ENCODE results near the gene TAS2R1. TPM values are rescaled to one million over a fixed set of nuclear protein-coding genes. Genes with fewer than 3 reads are reported as not detected.

TAS2R1 gene
- total RNA-seq, 4 donors from 2014 or later = not detected

- no peak for DNase-seq (ENCODE audit: low spot score)
- no peak for TF ChIP-seq CTCF (IDR thresholded peaks at IDR 0.05)
- ATAC-seq (ENCODE audit: low FRiP score) = no peak
Observed at GRCh38 chr5:9642621-9643020, 12.5 kb upstream of the TAS2R1 start.

- TF ChIP-seq CTCF (IDR thresholded peaks at IDR 0.05) = no peak
- ATAC-seq (ENCODE audit: low FRiP score) = no peak
- DNase-seq (ENCODE audit: low spot score) = no peak
Observed at GRCh38 chr5:9641806-9642355, 11.7 kb upstream of the TAS2R1 start.

GRCh38 chr5:9632495-9632894 lies 2.3 kb upstream of the TAS2R1 start:
- no peak for DNase-seq (ENCODE audit: low spot score)
- no peak for ATAC-seq (ENCODE audit: low FRiP score)
- no peak for TF ChIP-seq CTCF (IDR thresholded peaks at IDR 0.05)

- TF ChIP-seq CTCF (IDR thresholded peaks at IDR 0.05) = no peak
- ATAC-seq (ENCODE audit: low FRiP score) (no peak), DNase-seq (ENCODE audit: low spot score) (no peak)
Observed at GRCh38 chr5:9627541-9627940, 2.6 kb downstream of the TAS2R1 start.

GRCh38 chr5:9626955-9627354 lies 3.2 kb downstream of the TAS2R1 start:
- ATAC-seq (ENCODE audit: low FRiP score) = no peak
- no peak for TF ChIP-seq CTCF (IDR thresholded peaks at IDR 0.05)
- DNase-seq (ENCODE audit: low spot score) = no peak

- no peak for ATAC-seq (ENCODE audit: low FRiP score)
Observed at GRCh38 chr5:9625731-9626130, 4.4 kb downstream of the TAS2R1 start.

More at GRCh38 chr5:9625731-9626130, 4.4 kb downstream of the TAS2R1 start:
- no peak for DNase-seq (ENCODE audit: low spot score)
- no peak for TF ChIP-seq CTCF (IDR thresholded peaks at IDR 0.05)
